H1 (cell line): Measurements from ENCODE around the gene VPS37C. TPM values are rescaled to one million over a fixed set of nuclear protein-coding genes. Genes with fewer than 3 reads are reported as not detected.

ENCODE experiments used
- CTCF ChIA-PET: fragments of 300-600 bp; sonication (Branson Sonifier 250); formaldehyde crosslinking; loops from one replicate; lab custom pipeline; 2021; ENCODE audit not compliant: partially characterized antibody; lab: Charles Lee
- POLR2A ChIA-PET: fragments of 300-600 bp; sonication (Branson Sonifier 250); formaldehyde crosslinking; loops from one replicate; lab custom pipeline; 2021; ENCODE audit warnings: inconsistent platforms; ENCODE audit not compliant: partially characterized antibody; lab: Charles Lee
- DNase-seq, 2 experiments: peaks; one replicate each; pipeline versions ENCODE4 v3.0.0 to v3.0.0-alpha.2; 2010 to 2022; ENCODE audit warnings: low spot score in 2 of 2, low read depth in 1 of 2, mixed read lengths in 1 of 2
- FAIRE-seq: peaks from 2 replicates; lab custom pipeline; 2011; peaks lifted over from hg19 to GRCh38; lab: Jason Lieb, UNC
- H2AFZ ChIP-seq: 2 replicates; pipeline ENCODE4 v1.8.1; 2012; ENCODE audit warnings: low read length, inconsistent platforms
- H2AK5ac ChIP-seq: 2 replicates; pipeline ENCODE4 v1.6.1; 2013; ENCODE audit warnings: low read depth, low read length
- H2BK120ac ChIP-seq: replicated peaks from 2 replicates; pipeline ENCODE3; 2013; ENCODE audit warnings: low read depth, low read length, inconsistent platforms
- H2BK12ac ChIP-seq: 2 replicates; pipeline ENCODE4 v1.6.1; 2013; ENCODE audit warnings: low read depth, low read length
- H2BK15ac ChIP-seq: 2 replicates; pipeline ENCODE4 v1.6.1; 2013; ENCODE audit warnings: low read length
- H2BK20ac ChIP-seq: 2 replicates; pipeline ENCODE4 v1.6.1; 2013; ENCODE audit warnings: low read length
- H2BK5ac ChIP-seq: 2 replicates; pipeline ENCODE4 v1.6.1; 2013; ENCODE audit warnings: low read depth, low read length
- H3K14ac ChIP-seq: 2 replicates; pipeline ENCODE4 v1.6.1; 2013; ENCODE audit warnings: inconsistent platforms; ENCODE audit not compliant: insufficient read length
- H3K18ac ChIP-seq: 2 replicates; pipeline ENCODE4 v1.6.1; 2013; ENCODE audit warnings: low read length; ENCODE audit errors: extremely low read depth
- H3K23ac ChIP-seq: 2 replicates; pipeline ENCODE4 v1.6.1; 2013; ENCODE audit warnings: inconsistent platforms; ENCODE audit not compliant: insufficient read length
- H3K23me2 ChIP-seq: 2 replicates; pipeline ENCODE4 v1.6.1; 2013; ENCODE audit warnings: low read depth, low read length
- H3K27ac ChIP-seq: 2 replicates; pipeline ENCODE4 v1.6.1; 2011; ENCODE audit warnings: low read depth, low read length, inconsistent platforms
- H3K27me3 ChIP-seq, 4 experiments: replicated peaks in 1 of 4; 1 replicate in 1 of 4; 2 replicates in 3 of 4; pipeline versions ENCODE4 v1.6.1 to v1.8.1; 2011 to 2013; ENCODE audit warnings: low read length in 3 of 4, mild to moderate bottlenecking in 3 of 4, inconsistent platforms in 2 of 4, mixed read lengths in 2 of 4, moderate library complexity in 1 of 4; ENCODE audit not compliant: control insufficient read depth in 3 of 4, insufficient read depth in 3 of 4; ENCODE audit errors: extremely low read depth in 1 of 4
- H3K36me3 ChIP-seq, 4 experiments: 2 replicates each; pipeline versions ENCODE4 v1.6.1 to v1.8.1; 2011 to 2013; ENCODE audit warnings: mild to moderate bottlenecking in 4 of 4, low read length in 3 of 4, moderate library complexity in 2 of 4, control low read depth in 1 of 4, inconsistent platforms in 1 of 4; ENCODE audit not compliant: insufficient read depth in 4 of 4, control insufficient read depth in 2 of 4
- H3K4ac ChIP-seq: replicated peaks from 2 replicates; pipeline ENCODE3; 2013; ENCODE audit warnings: low read length, low read depth, mixed read lengths, inconsistent platforms; ENCODE audit not compliant: insufficient read length
- H3K4me1 ChIP-seq, 4 experiments: replicated peaks in 1 of 4; 1 replicate in 1 of 4; 2 replicates in 3 of 4; pipeline versions ENCODE4 v1.6.1 to v1.8.1; 2011 to 2013; ENCODE audit warnings: low read length in 3 of 4, inconsistent platforms in 2 of 4, mixed read lengths in 1 of 4; ENCODE audit not compliant: insufficient read depth in 4 of 4, control insufficient read depth in 3 of 4
- H3K4me2 ChIP-seq, 2 experiments: 2 replicates each; pipeline versions ENCODE4 v1.6.1 to v1.8.1; 2011 to 2013; ENCODE audit warnings: low read depth in 2 of 2, low read length in 2 of 2, control low read depth in 1 of 2, inconsistent platforms in 1 of 2, mild to moderate bottlenecking in 1 of 2; ENCODE audit not compliant: insufficient read depth in 1 of 2
- H3K4me3 ChIP-seq, 4 experiments: fragments of 200-600, 300-600 bp in 1 of 4; sonication (generic), shearing (Covaris generic), sonication (Bioruptor Twin) in 1 of 4; 2 replicates each; pipeline versions ENCODE4 v1.5.1 to v1.8.1; 2011 to 2016; ENCODE audit warnings: low read length in 4 of 4, low read depth in 3 of 4, control low read depth in 2 of 4, inconsistent platforms in 2 of 4, mild to moderate bottlenecking in 2 of 4, mixed read lengths in 1 of 4, moderate library complexity in 1 of 4; ENCODE audit not compliant: insufficient read depth in 2 of 4; ENCODE audit errors: extremely low read depth in 1 of 4
- H3K56ac ChIP-seq: replicated peaks from 2 replicates; pipeline ENCODE3; 2013; ENCODE audit warnings: low read depth, mild to moderate bottlenecking, mixed read lengths, low read length, inconsistent platforms; ENCODE audit not compliant: insufficient read length
- H3K79me1 ChIP-seq: 2 replicates; pipeline ENCODE4 v1.6.1; 2013; ENCODE audit warnings: low read depth, low read length, control low read depth
- H3K79me2 ChIP-seq, 2 experiments: 2 replicates each; pipeline versions ENCODE4 v1.6.1 to v1.8.1; 2012 to 2013; ENCODE audit warnings: low read length in 2 of 2, mild to moderate bottlenecking in 2 of 2, inconsistent platforms in 1 of 2; ENCODE audit not compliant: insufficient read depth in 2 of 2, control insufficient read depth in 1 of 2
- H3K9ac ChIP-seq, 4 experiments: replicated peaks in 1 of 4; 1 replicate in 1 of 4; 2 replicates in 3 of 4; pipeline versions ENCODE4 v1.6.1 to v1.8.1; 2011 to 2013; ENCODE audit warnings: low read depth in 3 of 4, low read length in 3 of 4, control low read depth in 2 of 4, mild to moderate bottlenecking in 2 of 4, moderate library complexity in 2 of 4, inconsistent platforms in 1 of 4; ENCODE audit errors: extremely low read depth in 1 of 4
- H3K9me3 ChIP-seq, 2 experiments: 2 replicates each; pipeline versions ENCODE4 v1.6.1 to v1.8.1; 2012 to 2013; ENCODE audit warnings: mild to moderate bottlenecking in 2 of 2, moderate library complexity in 2 of 2, control low read depth in 1 of 2, inconsistent platforms in 1 of 2, low read depth in 1 of 2, low read length in 1 of 2, mixed read lengths in 1 of 2; ENCODE audit not compliant: insufficient read depth in 2 of 2
- H4K20me1 ChIP-seq, 2 experiments: replicated peaks in 1 of 2; 2 replicates each; pipeline versions ENCODE3 to v1.8.1; 2011 to 2013; ENCODE audit warnings: inconsistent platforms in 2 of 2, low read length in 2 of 2, mild to moderate bottlenecking in 1 of 2; ENCODE audit not compliant: insufficient read depth in 2 of 2, control insufficient read depth in 1 of 2
- H4K5ac ChIP-seq: 2 replicates; pipeline ENCODE4 v1.6.1; 2013; ENCODE audit warnings: low read length, low read depth, mixed read lengths, inconsistent platforms; ENCODE audit not compliant: insufficient read length
- H4K8ac ChIP-seq: 2 replicates; pipeline ENCODE4 v1.8.0; 2013; ENCODE audit warnings: mild to moderate bottlenecking, moderate library complexity, low read length, inconsistent platforms; ENCODE audit not compliant: insufficient read depth; ENCODE audit errors: extremely low read depth
- H4K91ac ChIP-seq: replicated peaks from 2 replicates; pipeline ENCODE3; 2013; ENCODE audit warnings: low read length, mixed read lengths, inconsistent platforms; ENCODE audit not compliant: insufficient read length
- BCL11A ChIP-seq, 2 experiments: IDR thresholded peaks; one replicate each; pipeline ENCODE4 v1.6.1; 2011; ENCODE audit warnings: low read depth in 2 of 2, low read length in 2 of 2, mild to moderate bottlenecking in 2 of 2
- BRCA1 ChIP-seq: IDR thresholded peaks from 2 replicates; pipeline ENCODE4 v1.6.1; 2012; ENCODE audit warnings: low read depth, low read length, improper control_type of control experiment
- GTF2F1 ChIP-seq: IDR thresholded peaks from 2 replicates; pipeline ENCODE4 v1.6.1; 2012; ENCODE audit warnings: low read depth, low read length, improper control_type of control experiment, borderline replicate concordance
- JUND ChIP-seq: IDR thresholded peaks from 2 replicates; pipeline ENCODE4 v1.6.1; 2011; ENCODE audit warnings: mild to moderate bottlenecking, improper control_type of control experiment, low read length
- MAFK ChIP-seq: IDR thresholded peaks from 2 replicates; pipeline ENCODE4 v1.6.1; 2012; ENCODE audit warnings: low read depth, mild to moderate bottlenecking, improper control_type of control experiment, low read length
- RBBP5 ChIP-seq: IDR thresholded peaks from 2 replicates; pipeline ENCODE4 v1.7.1; 2012; ENCODE audit warnings: low read depth, mild to moderate bottlenecking, inconsistent platforms, low read length, moderate library complexity, borderline replicate concordance
- RFX5 ChIP-seq: IDR thresholded peaks from 2 replicates; pipeline ENCODE4 v1.6.1; 2011; ENCODE audit warnings: low read depth, low read length, improper control_type of control experiment, borderline replicate concordance
- SRF ChIP-seq: IDR thresholded peaks from 2 replicates; pipeline ENCODE4 v1.6.1; 2011; ENCODE audit warnings: mild to moderate bottlenecking, low read depth, low read length, moderate library complexity
- WGBS, 2 experiments: shearing (Covaris generic) in 1 of 2; methylation state at CpG; one replicate each; pipeline versions ENCODE4 v1.1.6 to v1.1.7; 2013 to 2015; ENCODE audit warnings: low lambda C conversion rate in 2 of 2, mixed read lengths in 2 of 2, inconsistent platforms in 1 of 2, low coverage in 1 of 2, missing lambda C conversion rate in 1 of 2; ENCODE audit not compliant: insufficient replicate concordance in 2 of 2, insufficient coverage in 1 of 2, insufficient read length in 1 of 2; ENCODE audit errors: extremely low coverage in 1 of 2, missing lambda C conversion rate in 1 of 2; 5-methylcytosine and 5-hydroxymethylcytosine counted together
- polyA plus RNA-seq, 7 experiments: library from polyadenylated mRNA; depleted of rRNA in 3 of 7; stranded (reverse) in 5 of 7; unstranded in 2 of 7; fragments of >200 nt in 5 of 7; fragments of 200-250 nt in 2 of 7; gene quantifications; 1 replicate in 5 of 7; 2 replicates in 1 of 7; 4 replicates in 1 of 7; pipeline versions ENCODE4 v1.2.1 to v1.2.3, GENCODE V29; 2011 to 2013; ENCODE audit warnings: missing spikeins in 2 of 7, mixed read lengths in 2 of 7
- total RNA-seq: library from RNA; stranded (reverse); fragmentation: NEBNext Ultra II Directional; extraction: Animal tissue kit (Norgen Biotek cat#: 25700); gene quantifications from 2 replicates; pipeline ENCODE4 v1.2.1, GENCODE V29; 2021

The VPS37C gene
- total and polyA plus RNA-seq, 2 of the 8 experiments (the other 6 are each of a cell fraction or from before 2014, with no cell fraction given) = 12.9 to 21.0 TPM

DNA sequence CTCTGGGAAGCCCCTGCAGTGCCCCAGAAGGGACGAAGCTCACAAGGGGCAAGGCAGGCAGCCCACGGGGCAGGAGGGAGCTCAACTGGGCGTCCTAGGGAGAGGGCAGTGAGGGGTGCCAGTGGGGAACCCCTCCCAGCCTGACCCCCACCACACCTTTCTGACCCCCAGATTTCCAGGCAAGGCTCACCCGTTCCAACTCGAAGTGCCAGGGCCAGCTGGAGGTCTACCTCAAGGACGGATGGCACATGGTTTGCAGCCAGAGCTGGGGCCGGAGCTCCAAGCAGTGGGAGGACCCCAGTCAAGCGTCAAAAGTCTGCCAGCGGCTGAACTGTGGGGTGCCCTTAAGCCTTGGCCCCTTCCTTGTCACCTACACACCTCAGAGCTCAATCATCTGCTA is 43.2 kb downstream of the VPS37C start:
- FAIRE-seq = no peak
- 84% methylated on average over 8 of the region's 9 CpGs; no CpG with 5 or more reads in 1 of the 2 experiments for WGBS, 2 experiments

More for the DNA sequence above, 43.2 kb downstream of the VPS37C start:
- H3K4ac ChIP-seq = no peak overlapping the region
- no peak overlapping the region for H4K91ac ChIP-seq
- no peak for DNase-seq
- no peak overlapping the region for H2BK120ac ChIP-seq
- no peak overlapping the region for H3K27ac ChIP-seq
- H3K27me3 ChIP-seq = peaks cover 0 to 2% (median 0%) of the 10 kb centered on the region in 4 experiments; a peak in 1 of 7 replicates
- TF ChIP-seq RBBP5 (no peak), MAFK (no peak), JUND (no peak), BCL11A (IDR thresholded peaks at IDR 0.05; ENCODE audit: low read depth in 2 of 2, low read length in 2 of 2) (no peak), GTF2F1 (no peak), BRCA1 (no peak), RFX5 (no peak), SRF (no peak)
- no peak overlapping the region for H2BK15ac ChIP-seq
- no peak overlapping the region for H2BK20ac ChIP-seq
- no peak overlapping the region for H3K18ac ChIP-seq
- H2AK5ac ChIP-seq = no peak overlapping the region
- no peaks in the 10 kb centered on the region for H3K36me3 ChIP-seq
- H3K9ac ChIP-seq = no peak overlapping the region
- H4K20me1 ChIP-seq = peaks cover 0 to 3% of the 10 kb centered on the region in 2 experiments
- no peak overlapping the region for H2AFZ ChIP-seq
- ChIA-PET POLR2A (interaction anchor here (0.6 to 1.0 kb wide), 2 partner anchors 11 to 27 kb away, joined by 3 to 4 read pairs; no protein-coding TSS in a partner anchor), CTCF (interaction anchor here (0.6 to 1.7 kb wide), 6 partner anchors 11 to 342 kb away, joined by 3 to 6 read pairs (median 4); no protein-coding TSS in a partner anchor)
- no peak overlapping the region for H2BK12ac ChIP-seq
- H3K14ac ChIP-seq = no peak overlapping the region
- no peak overlapping the region for H3K4me2 ChIP-seq
- no peak overlapping the region; the same call in 1 of the 2 replicates for H4K8ac ChIP-seq
- no peak overlapping the region for H2BK5ac ChIP-seq
- peaks cover 11% of the 10 kb centered on the region; the same call in 1 of the 2 replicates for H3K23me2 ChIP-seq
- no peak overlapping the region for H3K23ac ChIP-seq
- H4K5ac ChIP-seq = no peak overlapping the region
- H3K79me1 ChIP-seq = no peaks in the 10 kb centered on the region
- no peaks in the 10 kb centered on the region; a peak in 1 of 7 replicates for H3K4me1 ChIP-seq
- no peaks in the 10 kb centered on the region for H3K79me2 ChIP-seq
- H3K4me3 ChIP-seq = no peak overlapping the region
- no peaks in the 10 kb centered on the region for H3K9me3 ChIP-seq
- no peak overlapping the region for H3K56ac ChIP-seq
